CD4-positive, alpha-beta T cell (primary cell): ENCODE measurements around the gene RPL13A. TPM values are rescaled to one million over a fixed set of nuclear protein-coding genes. Genes with fewer than 3 reads are reported as not detected.

ENCODE experiments used
- ATAC-seq: fragments of 200-7000 bp; cut with Tn5 transposase; one replicate; pipeline ENCODE4 v1.10.0; 2022; ENCODE audit warnings: mild to moderate bottlenecking; ENCODE audit not compliant: poor library complexity
- CTCF ChIA-PET: fragments of 350-600 bp; sonication (Branson Sonifier 250); formaldehyde crosslinking; loops from one replicate; lab custom pipeline; 2021; ENCODE audit warnings: antibody characterized with exemption, inconsistent platforms; lab: Charles Lee
- POLR2A ChIA-PET: fragments of 350-600 bp; sonication (Branson Sonifier 250); formaldehyde crosslinking; loops from one replicate; lab custom pipeline; 2021; ENCODE audit warnings: antibody characterized with exemption, inconsistent platforms; lab: Charles Lee
- DNase-seq, 14 experiments: peaks; one replicate each; pipeline ENCODE4 v3.0.0-alpha.2; 2013 to 2020; ENCODE audit warnings: mixed read lengths in 2 of 14
- H3K27ac ChIP-seq, 2 donors: one replicate each; pipeline versions ENCODE4 v1.5.1 to v1.7.0; 2013; ENCODE audit warnings: low read length in 2 of 2, low read depth in 1 of 2, mild to moderate bottlenecking in 1 of 2
- H3K27me3 ChIP-seq, 2 experiments: 1 replicate in 1 of 2; 2 replicates in 1 of 2; pipeline versions ENCODE4 v1.6.1 to v1.7.0; 2013; ENCODE audit warnings: low read length in 2 of 2, control low read depth in 1 of 2, mild to moderate bottlenecking in 1 of 2, moderate library complexity in 1 of 2; ENCODE audit not compliant: insufficient read depth in 2 of 2, control insufficient read depth in 1 of 2
- H3K36me3 ChIP-seq: one replicate; pipeline ENCODE4 v1.6.1; 2013; ENCODE audit warnings: low read length, control low read depth; ENCODE audit not compliant: insufficient read depth
- H3K4me1 ChIP-seq: one replicate; pipeline ENCODE4 v1.6.1; 2013; ENCODE audit warnings: low read length, control low read depth; ENCODE audit not compliant: insufficient read depth
- H3K4me3 ChIP-seq: one replicate; pipeline ENCODE4 v1.5.1; 2013; ENCODE audit warnings: mild to moderate bottlenecking, low read length, moderate library complexity
- H3K9me3 ChIP-seq, 2 experiments: 1 replicate in 1 of 2; 2 replicates in 1 of 2; pipeline versions ENCODE4 v1.6.1 to v1.7.0; 2013; ENCODE audit warnings: low read length in 2 of 2, mild to moderate bottlenecking in 2 of 2, control low read depth in 1 of 2, moderate library complexity in 1 of 2; ENCODE audit not compliant: control insufficient read depth in 1 of 2, insufficient read depth in 1 of 2
- H3K27ac Mint-ChIP-seq: one replicate; pipeline ENCODE4 v1.8.0; 2020; ENCODE audit warnings: mixed read lengths
- H3K27me3 Mint-ChIP-seq: one replicate; pipeline ENCODE4 v1.8.0; 2021; ENCODE audit warnings: mixed read lengths
- H3K36me3 Mint-ChIP-seq: one replicate; pipeline ENCODE4 v1.8.0; 2021; ENCODE audit warnings: low read depth, mixed read lengths
- H3K4me1 Mint-ChIP-seq: one replicate; pipeline ENCODE4 v1.8.0; 2021; ENCODE audit warnings: low read depth, mixed read lengths
- H3K4me3 Mint-ChIP-seq: one replicate; pipeline ENCODE4 v1.8.0; 2020; ENCODE audit warnings: mild to moderate bottlenecking, mixed read lengths
- H3K9me3 Mint-ChIP-seq: one replicate; pipeline ENCODE4 v1.8.0; 2020; ENCODE audit warnings: mixed read lengths
- CTCF ChIP-seq: fragments of 200-600 bp; IDR thresholded peaks from one replicate; pipeline ENCODE4 v1.8.0; 2022; ENCODE audit warnings: antibody characterized with exemption, mild to moderate bottlenecking
- intact Hi-C, 2 experiments: fragments of 100-400 bp; cut with DNase I in 1 of 2; cut with micrococcal nuclease in 1 of 2; formaldehyde crosslinking; loops; one replicate each; pipeline versions ENCODE4 v1.15.1 to v1.9.0; 2023 to 2025; cut with DNase I, micrococcal nuclease
- total RNA-seq, 174 experiments: library from RNA in 2 of 174; stranded (reverse) in 2 of 174; gene quantifications; one replicate each; pipeline ENCODE4 v1.2.3 and lab custom pipeline; 2021 to 2026

Gene RPL13A
- total RNA-seq, 2 experiments from 2014 or later, result 5,328 to 5,481 TPM

GRCh38 chr19:49462492-49462891 is 24.9 kb upstream of the RPL13A start:
- Mint-ChIP-seq H3K4me3 (no peak overlapping the region), H3K9me3 (no peaks in the 10 kb centered on the region), H3K27ac (peak overlapping the region; percentile 39), H3K36me3 (peaks cover 24% of the 10 kb centered on the region), H3K4me1 (peaks cover 4% of the 10 kb centered on the region), H3K27me3 (no peaks in the 10 kb centered on the region)
- H3K27me3 ChIP-seq, result no peaks in the 10 kb centered on the region
- H3K4me1 ChIP-seq, result peaks cover 56% of the 10 kb centered on the region
- H3K9me3 ChIP-seq, result no peaks in the 10 kb centered on the region
- ATAC-seq (no peak), DNase-seq (no peak)
- no peak for TF ChIP-seq CTCF
- ChIA-PET CTCF (no interaction called here), POLR2A (no interaction called here)
- intact Hi-C loops, result no loop called here
- peaks cover 57% of the 10 kb centered on the region for H3K36me3 ChIP-seq
- H3K27ac ChIP-seq, result peak overlapping the region in 1 of 2 donors; percentile 1
- no peak overlapping the region for H3K4me3 ChIP-seq

GRCh38 chr19:49463960-49464740 is 23.3 kb upstream of the RPL13A start:
- Histone ChIP-seq H3K4me1 (peaks cover 56% of the 10 kb centered on the region), H3K27me3 (no peaks in the 10 kb centered on the region), H3K4me3 (no peak overlapping the region), H3K36me3 (peaks cover 56% of the 10 kb centered on the region), H3K9me3 (no peaks in the 10 kb centered on the region), H3K27ac (peak overlapping the region in 1 of 2 donors; percentile 36)
- intact Hi-C loops, result no loop called here
- Mint-ChIP-seq H3K4me1 (peaks cover 7% of the 10 kb centered on the region), H3K27me3 (no peaks in the 10 kb centered on the region), H3K27ac (peak overlapping the region; percentile 74), H3K36me3 (peaks cover 30% of the 10 kb centered on the region), H3K9me3 (no peaks in the 10 kb centered on the region), H3K4me3 (no peak overlapping the region)
- CTCF ChIA-PET, result no interaction called here
- no peak for DNase-seq
- TF ChIP-seq CTCF, result no peak
- ATAC-seq, result no peak
- POLR2A ChIA-PET, result interaction anchor here (1.0 kb wide), 1 partner anchor 12 kb away, joined by 3 read pairs; the partner anchor contains the start of gene PIH1D1

GRCh38 chr19:49465371-49465770 is 22.0 kb upstream of the RPL13A start:
- POLR2A ChIA-PET, result interaction anchor here (1.0 to 1.5 kb wide), 2 partner anchors 12 to 14 kb away, joined by 3 to 7 read pairs; partner anchors contain the start of genes ALDH16A1 and PIH1D1
- H3K27ac ChIP-seq, result peak overlapping the region; percentile 36 to 61

More at GRCh38 chr19:49465371-49465770, 22.0 kb upstream of the RPL13A start:
- no peak overlapping the region for H3K4me3 ChIP-seq
- Mint-ChIP-seq H3K9me3 (no peaks in the 10 kb centered on the region), H3K4me1 (peaks cover 15% of the 10 kb centered on the region), H3K4me3 (no peak overlapping the region), H3K27me3 (no peaks in the 10 kb centered on the region), H3K27ac (peak overlapping the region; percentile 74), H3K36me3 (peaks cover 18% of the 10 kb centered on the region)
- H3K36me3 ChIP-seq, result peaks cover 44% of the 10 kb centered on the region
- intact Hi-C loops, result no loop called here
- no peaks in the 10 kb centered on the region for H3K27me3 ChIP-seq
- ATAC-seq, result no peak
- no peak for TF ChIP-seq CTCF
- CTCF ChIA-PET, result no interaction called here
- no peaks in the 10 kb centered on the region for H3K9me3 ChIP-seq
- DNase-seq, result no peak
- H3K4me1 ChIP-seq, result peaks cover 67% of the 10 kb centered on the region
